ENCODE measurements around the gene DHX15.

The DHX15 gene

GRCh38 chr4:24584211-24584850, at the start of gene DHX15:
Gene DHX15 (minus strand): TSS chr4:24584554. CDS start chr4:24584393, 161 bp downstream.
- DNase-seq (ENCODE audit: low read depth in 2 of 2) = peak; percentile 90

GRCh38 chr4:24632011-24632410, 47.7 kb upstream of the DHX15 start:
- DNase-seq (ENCODE audit: low read depth in 2 of 2) = no peak

- DNase-seq (ENCODE audit: low read depth in 2 of 2) = no peak
Measured at GRCh38 chr4:24630937-24631336, 46.6 kb upstream of the DHX15 start.

GRCh38 chr4:24625091-24625490, 40.7 kb upstream of the DHX15 start:
- DNase-seq (ENCODE audit: low read depth in 2 of 2) = no peak

GRCh38 chr4:24624381-24624780, 40.0 kb upstream of the DHX15 start:
- DNase-seq (ENCODE audit: low read depth in 2 of 2) = no peak

- DNase-seq (ENCODE audit: low read depth in 2 of 2) = no peak
Measured at GRCh38 chr4:24622146-24622834, 37.9 kb upstream of the DHX15 start.

- no peak for DNase-seq (ENCODE audit: low read depth in 2 of 2)
Measured at GRCh38 chr4:24615977-24616376, 31.6 kb upstream of the DHX15 start.

- no peak for DNase-seq (ENCODE audit: low read depth in 2 of 2)
Measured at GRCh38 chr4:24614881-24615280, 30.5 kb upstream of the DHX15 start.

GRCh38 chr4:24613502-24613901, 29.1 kb upstream of the DHX15 start:
- no peak for DNase-seq (ENCODE audit: low read depth in 2 of 2)

- no peak for DNase-seq (ENCODE audit: low read depth in 2 of 2)
Measured at GRCh38 chr4:24611575-24611974, 27.2 kb upstream of the DHX15 start.

GRCh38 chr4:24607334-24607733, 23.0 kb upstream of the DHX15 start:
- DNase-seq (ENCODE audit: low read depth in 2 of 2) = no peak

GRCh38 chr4:24605216-24605615, 20.9 kb upstream of the DHX15 start:
- no peak for DNase-seq (ENCODE audit: low read depth in 2 of 2)

- DNase-seq (ENCODE audit: low read depth in 2 of 2) = no peak
Measured at GRCh38 chr4:24604558-24605214, 20.3 kb upstream of the DHX15 start.

GRCh38 chr4:24603343-24603742, 19.0 kb upstream of the DHX15 start:
- no peak for DNase-seq (ENCODE audit: low read depth in 2 of 2)

- no peak for DNase-seq (ENCODE audit: low read depth in 2 of 2)
Measured at GRCh38 chr4:24601121-24601520, 16.8 kb upstream of the DHX15 start.

GRCh38 chr4:24599275-24599674, 14.9 kb upstream of the DHX15 start:
- no peak for DNase-seq (ENCODE audit: low read depth in 2 of 2)

GRCh38 chr4:24598025-24598424, 13.7 kb upstream of the DHX15 start:
- DNase-seq (ENCODE audit: low read depth in 2 of 2) = no peak

- DNase-seq (ENCODE audit: low read depth in 2 of 2) = no peak
Measured at GRCh38 chr4:24595659-24596058, 11.3 kb upstream of the DHX15 start.

GRCh38 chr4:24594887-24595286, 10.5 kb upstream of the DHX15 start:
- no peak for DNase-seq (ENCODE audit: low read depth in 2 of 2)

- DNase-seq (ENCODE audit: low read depth in 2 of 2) = no peak
Measured at GRCh38 chr4:24589448-24589847, 5.1 kb upstream of the DHX15 start.

GRCh38 chr4:24588216-24588954, 4.0 kb upstream of the DHX15 start:
- DNase-seq (ENCODE audit: low read depth in 2 of 2) = no peak

- peak; percentile 13 to 28 for DNase-seq (ENCODE audit: low read depth in 2 of 2)
Measured at GRCh38 chr4:24583451-24584210, 723 bp downstream of the DHX15 start.
